ENCODE results near the gene SGK1. TPM values are rescaled to one million over a fixed set of nuclear protein-coding genes. Genes with fewer than 3 reads are reported as not detected.

Gene SGK1
- total RNA-seq, 1 experiment from 2014 or later: 2.4 TPM

GRCh38 chr6:134145786-134146185, 172.1 kb downstream of the SGK1 start:
- H3K4me3 ChIP-seq (ENCODE audit: low read length): no peak overlapping the region
- H3K36me3 ChIP-seq (ENCODE audit: insufficient read depth, low read length): no peaks in the 10 kb centered on the region
- no peaks in the 10 kb centered on the region for H3K27me3 ChIP-seq (ENCODE audit: low read length)
- H3K9me3 ChIP-seq (ENCODE audit: low read length): no peaks in the 10 kb centered on the region
- H3K9ac ChIP-seq (ENCODE audit: low read length): no peak overlapping the region
- H3K4me2 ChIP-seq (ENCODE audit: low read depth, low read length, poor library complexity, severe bottlenecking): no peak overlapping the region
- H3K27ac ChIP-seq (ENCODE audit: low read length): no peak overlapping the region
- H2AFZ ChIP-seq (ENCODE audit: low read length): no peak overlapping the region
- no peaks in the 10 kb centered on the region for H4K20me1 ChIP-seq (ENCODE audit: insufficient read depth, low read depth, low read length)
- H3K9me2 ChIP-seq (replicated peaks; ENCODE audit: insufficient read depth, low read length): no peaks in the 10 kb centered on the region
- peak; percentile 76 for DNase-seq
- H3K4me1 ChIP-seq (ENCODE audit: low read length): no peaks in the 10 kb centered on the region
- H3K79me2 ChIP-seq (ENCODE audit: low read length): no peaks in the 10 kb centered on the region

- no peaks in the 10 kb centered on the region for H3K9me3 ChIP-seq (ENCODE audit: low read length)
- no peaks in the 10 kb centered on the region for H3K79me2 ChIP-seq (ENCODE audit: low read length)
Measured at GRCh38 chr6:134138226-134138975, 179.5 kb downstream of the SGK1 start.

GRCh38 chr6:134134654-134135053, 183.3 kb downstream of the SGK1 start:
- Histone ChIP-seq H3K4me2 (ENCODE audit: low read depth, low read length, poor library complexity, severe bottlenecking) (no peak overlapping the region), H3K79me2 (ENCODE audit: low read length) (no peaks in the 10 kb centered on the region), H3K9ac (ENCODE audit: low read length) (no peak overlapping the region), H3K9me2 (replicated peaks; ENCODE audit: insufficient read depth, low read length) (no peaks in the 10 kb centered on the region), H4K20me1 (ENCODE audit: insufficient read depth, low read depth, low read length) (no peaks in the 10 kb centered on the region), H3K9me3 (ENCODE audit: low read length) (no peaks in the 10 kb centered on the region), H3K36me3 (ENCODE audit: insufficient read depth, low read length) (no peaks in the 10 kb centered on the region), H3K4me3 (ENCODE audit: low read length) (no peak overlapping the region), H3K27me3 (ENCODE audit: low read length) (no peaks in the 10 kb centered on the region), H3K4me1 (ENCODE audit: low read length) (no peaks in the 10 kb centered on the region), H3K27ac (ENCODE audit: low read length) (no peak overlapping the region), H2AFZ (ENCODE audit: low read length) (no peak overlapping the region)
- DNase-seq: no peak

More at GRCh38 chr6:134138226-134138975, 179.5 kb downstream of the SGK1 start:
- Histone ChIP-seq H3K9ac (ENCODE audit: low read length) (no peak overlapping the region), H3K4me1 (ENCODE audit: low read length) (no peaks in the 10 kb centered on the region), H3K36me3 (ENCODE audit: insufficient read depth, low read length) (no peaks in the 10 kb centered on the region), H3K27ac (ENCODE audit: low read length) (no peak overlapping the region), H4K20me1 (ENCODE audit: insufficient read depth, low read depth, low read length) (no peaks in the 10 kb centered on the region), H3K4me3 (ENCODE audit: low read length) (no peak overlapping the region), H2AFZ (ENCODE audit: low read length) (no peak overlapping the region), H3K9me2 (replicated peaks; ENCODE audit: insufficient read depth, low read length) (no peaks in the 10 kb centered on the region), H3K27me3 (ENCODE audit: low read length) (no peaks in the 10 kb centered on the region), H3K4me2 (ENCODE audit: low read depth, low read length, poor library complexity, severe bottlenecking) (no peak overlapping the region)
- DNase-seq: no peak

GRCh38 chr6:134132494-134133141, 185.3 kb downstream of the SGK1 start:
- no peak for DNase-seq
- Histone ChIP-seq H3K4me1 (ENCODE audit: low read length) (no peaks in the 10 kb centered on the region), H3K36me3 (ENCODE audit: insufficient read depth, low read length) (no peaks in the 10 kb centered on the region), H3K27ac (ENCODE audit: low read length) (no peak overlapping the region), H3K4me2 (ENCODE audit: low read depth, low read length, poor library complexity, severe bottlenecking) (no peak overlapping the region), H4K20me1 (ENCODE audit: insufficient read depth, low read depth, low read length) (no peaks in the 10 kb centered on the region), H3K9ac (ENCODE audit: low read length) (no peak overlapping the region), H2AFZ (ENCODE audit: low read length) (no peak overlapping the region), H3K27me3 (ENCODE audit: low read length) (no peaks in the 10 kb centered on the region), H3K79me2 (ENCODE audit: low read length) (no peaks in the 10 kb centered on the region), H3K9me3 (ENCODE audit: low read length) (no peaks in the 10 kb centered on the region), H3K9me2 (replicated peaks; ENCODE audit: insufficient read depth, low read length) (no peaks in the 10 kb centered on the region), H3K4me3 (ENCODE audit: low read length) (no peak overlapping the region)

DNA sequence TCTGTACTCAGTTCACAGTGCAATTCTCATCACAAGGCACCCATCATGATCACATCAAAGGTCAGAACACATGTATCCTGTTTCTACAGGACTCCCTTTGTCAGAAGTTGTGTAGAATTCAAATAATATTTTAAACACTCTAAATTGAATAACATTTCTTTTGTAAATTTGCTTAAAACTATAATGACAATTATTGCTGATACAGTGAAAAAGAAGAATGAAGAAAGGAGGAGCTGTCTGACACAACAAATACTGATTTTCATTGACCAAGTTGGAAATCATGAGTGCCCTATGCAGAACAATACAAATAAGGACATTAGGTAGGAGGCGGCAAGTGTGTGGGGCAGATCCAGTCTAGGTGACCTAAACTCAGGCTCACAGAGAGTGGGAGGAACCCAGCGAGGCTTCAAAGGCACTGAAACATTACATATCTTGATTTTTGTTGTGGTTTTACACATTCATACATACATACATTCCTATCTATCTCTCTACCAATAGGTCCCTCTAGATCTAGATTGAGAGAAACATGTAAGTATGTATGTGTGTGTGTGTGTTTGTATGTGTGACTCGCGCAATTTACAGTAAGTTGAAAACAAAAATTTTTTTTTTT, 186.3 kb downstream of the SGK1 start:
- no peaks in the 10 kb centered on the region for H3K9me2 ChIP-seq (replicated peaks; ENCODE audit: insufficient read depth, low read length)
- no peaks in the 10 kb centered on the region for H3K27me3 ChIP-seq (ENCODE audit: low read length)
- H2AFZ ChIP-seq (ENCODE audit: low read length): no peak overlapping the region
- no peaks in the 10 kb centered on the region for H3K36me3 ChIP-seq (ENCODE audit: insufficient read depth, low read length)
- H3K79me2 ChIP-seq (ENCODE audit: low read length): no peaks in the 10 kb centered on the region
- no peak overlapping the region for H3K4me2 ChIP-seq (ENCODE audit: low read depth, low read length, poor library complexity, severe bottlenecking)
- H3K4me1 ChIP-seq (ENCODE audit: low read length): no peaks in the 10 kb centered on the region
- no peaks in the 10 kb centered on the region for H3K9me3 ChIP-seq (ENCODE audit: low read length)
- no peak for DNase-seq
- H3K4me3 ChIP-seq (ENCODE audit: low read length): no peak overlapping the region
- H3K27ac ChIP-seq (ENCODE audit: low read length): no peak overlapping the region
- H4K20me1 ChIP-seq (ENCODE audit: insufficient read depth, low read depth, low read length): no peaks in the 10 kb centered on the region
- no peak overlapping the region for H3K9ac ChIP-seq (ENCODE audit: low read length)

DNA sequence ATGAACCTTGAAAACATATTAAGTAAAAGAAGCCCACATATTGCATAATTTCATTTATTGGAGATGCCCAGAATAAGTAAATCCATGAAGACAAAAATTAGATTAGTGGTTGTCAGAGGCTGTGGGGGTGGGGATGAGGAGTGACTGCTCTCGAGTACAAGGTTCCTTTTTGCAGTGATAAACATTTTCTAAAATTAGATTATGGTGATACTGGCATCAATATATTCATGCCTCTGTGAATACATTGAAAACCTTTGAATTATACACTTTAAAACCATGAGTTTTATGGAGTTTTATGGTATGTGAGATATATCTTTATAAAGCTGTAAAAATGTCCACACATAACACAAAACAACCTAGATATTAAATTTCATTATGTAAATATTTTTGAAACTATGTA, 189.8 kb downstream of the SGK1 start:
- H3K9me2 ChIP-seq (replicated peaks; ENCODE audit: insufficient read depth, low read length): no peaks in the 10 kb centered on the region
- no peaks in the 10 kb centered on the region for H3K9me3 ChIP-seq (ENCODE audit: low read length)
- H3K4me1 ChIP-seq (ENCODE audit: low read length): no peaks in the 10 kb centered on the region

DNA sequence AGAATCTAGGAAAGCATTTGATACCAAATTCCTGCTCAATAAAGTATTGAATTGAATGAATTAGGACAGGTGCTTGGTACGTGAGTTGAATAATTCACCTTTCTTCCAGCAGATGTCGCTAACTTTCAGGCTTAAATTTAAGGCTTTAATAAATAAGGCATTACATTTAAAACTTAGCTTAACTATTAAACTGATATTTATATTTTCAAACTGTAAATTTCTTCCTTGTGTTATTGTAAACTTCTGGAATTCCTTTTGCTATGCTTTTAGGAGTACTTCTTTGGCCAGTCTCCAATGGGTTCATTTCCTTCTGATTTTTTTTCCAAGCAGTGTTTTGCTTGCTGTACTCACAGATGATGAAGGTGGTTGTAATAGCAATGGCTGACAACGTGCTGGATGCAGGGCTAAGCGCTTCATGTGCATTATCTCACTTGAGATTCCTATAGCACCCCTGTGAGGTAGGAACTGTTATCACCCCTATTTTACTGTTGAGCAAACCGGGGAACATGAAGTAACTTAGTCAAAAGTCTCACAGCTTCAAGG, 194.2 kb downstream of the SGK1 start:
- Histone ChIP-seq H3K27ac (ENCODE audit: low read length) (no peak overlapping the region), H3K9me3 (ENCODE audit: low read length) (no peaks in the 10 kb centered on the region), H2AFZ (ENCODE audit: low read length) (no peak overlapping the region)

More for the DNA sequence above, 189.8 kb downstream of the SGK1 start:
- Histone ChIP-seq H3K9ac (ENCODE audit: low read length) (no peak overlapping the region), H3K36me3 (ENCODE audit: insufficient read depth, low read length) (no peaks in the 10 kb centered on the region), H3K4me2 (ENCODE audit: low read depth, low read length, poor library complexity, severe bottlenecking) (no peak overlapping the region), H3K27ac (ENCODE audit: low read length) (no peak overlapping the region), H3K4me3 (ENCODE audit: low read length) (no peak overlapping the region), H4K20me1 (ENCODE audit: insufficient read depth, low read depth, low read length) (no peaks in the 10 kb centered on the region), H2AFZ (ENCODE audit: low read length) (no peak overlapping the region), H3K79me2 (ENCODE audit: low read length) (no peaks in the 10 kb centered on the region), H3K27me3 (ENCODE audit: low read length) (no peaks in the 10 kb centered on the region)
- no peak for DNase-seq

DNA sequence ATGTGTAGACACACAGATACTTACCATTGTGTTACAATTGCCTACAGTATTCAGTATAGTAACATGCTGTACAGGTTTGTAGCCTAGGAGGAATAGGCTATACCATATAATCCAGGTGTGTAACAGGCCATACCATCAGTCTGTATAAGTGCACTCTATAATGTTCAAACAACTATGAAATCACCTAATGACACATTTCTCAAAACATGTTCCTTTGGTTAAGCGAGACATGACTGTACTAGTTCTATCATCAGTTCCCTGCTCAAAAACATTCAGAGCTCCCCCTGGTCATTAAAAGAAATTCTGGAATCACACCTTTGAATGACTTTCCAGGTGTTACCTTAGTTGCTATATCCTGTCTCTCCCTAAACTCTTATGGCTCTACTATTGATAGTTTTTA, 195.1 kb downstream of the SGK1 start:
- H3K4me3 ChIP-seq (ENCODE audit: low read length): no peak overlapping the region
- H3K4me2 ChIP-seq (ENCODE audit: low read depth, low read length, poor library complexity, severe bottlenecking): no peak overlapping the region
- no peaks in the 10 kb centered on the region for H3K36me3 ChIP-seq (ENCODE audit: insufficient read depth, low read length)
- H2AFZ ChIP-seq (ENCODE audit: low read length): no peak overlapping the region
- no peaks in the 10 kb centered on the region for H3K27me3 ChIP-seq (ENCODE audit: low read length)
- H3K27ac ChIP-seq (ENCODE audit: low read length): no peak overlapping the region
- no peaks in the 10 kb centered on the region for H3K79me2 ChIP-seq (ENCODE audit: low read length)
- H3K9me3 ChIP-seq (ENCODE audit: low read length): no peaks in the 10 kb centered on the region
- H3K9ac ChIP-seq (ENCODE audit: low read length): no peak overlapping the region
- H4K20me1 ChIP-seq (ENCODE audit: insufficient read depth, low read depth, low read length): no peaks in the 10 kb centered on the region
- no peaks in the 10 kb centered on the region for H3K4me1 ChIP-seq (ENCODE audit: low read length)
- no peak for DNase-seq
- H3K9me2 ChIP-seq (replicated peaks; ENCODE audit: insufficient read depth, low read length): no peaks in the 10 kb centered on the region

More for the DNA sequence above, 194.2 kb downstream of the SGK1 start:
- no peaks in the 10 kb centered on the region for H3K36me3 ChIP-seq (ENCODE audit: insufficient read depth, low read length)
- H3K79me2 ChIP-seq (ENCODE audit: low read length): no peaks in the 10 kb centered on the region
- H3K27me3 ChIP-seq (ENCODE audit: low read length): no peaks in the 10 kb centered on the region
- H3K9me2 ChIP-seq (replicated peaks; ENCODE audit: insufficient read depth, low read length): no peaks in the 10 kb centered on the region
- H3K4me2 ChIP-seq (ENCODE audit: low read depth, low read length, poor library complexity, severe bottlenecking): no peak overlapping the region
- no peak overlapping the region for H3K9ac ChIP-seq (ENCODE audit: low read length)
- no peaks in the 10 kb centered on the region for H4K20me1 ChIP-seq (ENCODE audit: insufficient read depth, low read depth, low read length)
- no peak overlapping the region for H3K4me3 ChIP-seq (ENCODE audit: low read length)
- H3K4me1 ChIP-seq (ENCODE audit: low read length): no peaks in the 10 kb centered on the region
- DNase-seq: peak; percentile 75

Measured in Karpas-422 (cell line).